Measurements from ENCODE around the gene SMARCD1.
A peak's percentile ranks its signal among the peaks of the same experiment; 100 is the strongest.

Gene SMARCD1

DNA sequence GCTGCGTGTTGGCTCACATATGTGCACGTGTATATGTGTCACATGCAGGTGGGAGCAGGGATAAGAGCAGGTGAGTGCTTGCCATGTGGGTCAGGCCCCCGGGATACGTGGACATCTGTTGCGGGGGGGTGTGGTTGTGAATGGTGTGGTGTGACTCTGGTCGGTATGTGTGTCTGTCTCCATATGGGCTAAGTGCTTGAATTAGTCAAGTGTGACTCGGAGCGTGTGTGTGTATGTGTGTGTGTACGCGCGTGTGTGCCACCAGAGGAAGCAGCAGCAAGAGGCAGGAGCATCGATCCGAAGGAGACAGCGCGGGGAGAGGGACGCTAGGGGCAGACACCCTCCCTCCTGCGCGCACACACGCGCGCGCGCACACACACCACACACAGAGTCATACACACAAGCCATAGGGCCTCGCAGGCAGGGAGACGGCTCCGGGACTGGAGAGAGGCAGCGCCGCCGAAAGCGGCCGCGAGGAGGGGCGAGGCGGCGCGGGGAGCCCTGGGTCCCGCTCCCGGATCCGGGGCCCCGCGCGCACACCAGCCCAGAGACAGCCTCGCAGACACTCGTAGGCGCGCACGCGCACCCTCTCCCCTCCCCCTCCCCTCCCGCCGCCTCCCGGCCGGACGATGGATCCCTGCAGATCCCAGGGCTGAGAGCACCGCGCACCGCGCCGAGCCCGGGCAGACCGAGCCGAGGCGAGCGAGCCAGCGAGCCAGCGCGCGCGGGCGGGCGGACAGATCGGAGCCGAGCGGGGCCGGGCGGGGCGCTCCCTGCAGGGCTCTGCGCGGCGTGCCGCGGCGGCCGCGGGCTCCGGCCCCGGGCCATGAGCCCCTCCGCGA, 27.9 kb upstream of the SMARCD1 start, which contains the start of gene ASIC1:
TSS of gene ASIC1 (plus strand) at position 597 of the 842 bp plus-strand sequence. CDS start 1,171 bp downstream, outside the sequence.
- peak; percentile 40 for DNase-seq (ENCODE audit: low read depth)

DNA sequence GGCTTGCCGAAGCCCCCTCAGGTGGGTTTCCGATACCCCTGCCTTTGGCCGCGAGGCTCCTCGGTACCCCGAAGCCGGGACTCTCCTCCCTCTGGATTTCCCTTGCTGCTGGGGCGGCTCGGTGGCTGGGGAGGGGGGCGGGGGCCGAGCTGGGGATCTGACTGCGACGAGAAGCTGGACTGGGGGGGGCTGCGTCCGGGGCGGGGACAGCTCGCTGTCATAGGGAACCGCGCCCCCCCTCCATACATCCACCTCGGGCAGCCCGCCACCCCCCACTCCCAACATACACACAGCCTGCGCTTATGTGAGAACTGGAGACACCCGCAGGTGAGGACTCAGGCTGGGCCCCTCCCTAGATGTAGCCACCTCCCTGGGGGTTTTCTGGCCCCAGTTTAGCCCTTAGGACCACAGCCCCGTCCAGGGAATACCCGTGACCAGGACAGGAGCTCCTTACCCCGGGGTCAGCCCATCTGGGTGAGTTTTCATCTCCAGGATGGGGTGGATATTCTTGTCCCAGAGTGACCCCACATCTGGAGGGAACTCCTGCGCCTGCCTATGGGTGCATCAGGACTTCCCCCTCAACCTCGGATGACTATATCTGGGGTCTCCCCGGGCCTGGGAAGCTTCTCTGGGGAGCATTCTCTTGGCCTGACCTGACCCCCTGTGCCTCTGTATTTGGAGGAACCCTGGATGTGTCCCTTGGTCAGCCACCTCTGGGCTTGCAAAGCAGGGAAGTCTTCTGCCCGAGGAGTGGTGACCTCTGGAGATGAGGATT, 27.1 kb upstream of the SMARCD1 start:
- no peak for DNase-seq (ENCODE audit: low read depth)

- DNase-seq (ENCODE audit: low read depth), result no peak
Measured at GRCh38 chr12:50058743-50059312, 26.3 kb upstream of the SMARCD1 start.

DNA sequence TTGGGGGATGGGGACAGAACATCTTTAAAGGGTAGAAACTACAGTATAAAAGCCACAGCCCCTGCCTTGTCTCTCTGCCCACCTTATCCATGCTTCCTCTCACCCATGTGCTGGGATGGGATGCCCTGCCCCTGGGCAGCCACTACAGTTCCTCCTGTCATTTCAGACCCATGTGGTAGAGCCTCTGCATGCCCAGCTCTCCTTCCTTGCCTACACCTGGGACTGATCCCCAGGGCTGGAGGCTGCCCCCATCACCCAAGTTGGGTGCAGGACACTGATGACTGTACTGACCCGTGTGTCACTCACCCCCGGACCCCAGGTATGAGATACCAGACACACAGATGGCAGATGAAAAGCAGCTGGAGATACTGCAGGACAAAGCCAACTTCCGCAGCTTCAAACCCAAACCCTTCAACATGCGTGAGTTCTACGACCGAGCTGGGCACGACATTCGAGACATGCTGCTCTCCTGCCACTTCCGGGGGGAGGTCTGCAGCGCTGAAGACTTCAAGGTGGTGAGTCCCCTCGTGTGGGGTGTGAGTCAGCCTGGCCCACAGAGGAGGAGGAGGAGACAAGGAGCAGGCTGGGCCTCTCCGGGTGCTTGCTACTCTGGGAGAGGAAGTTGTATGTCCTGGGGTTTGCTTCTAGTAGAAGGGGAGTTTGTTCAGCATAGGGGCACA, 25.6 kb upstream of the SMARCD1 start:
- DNase-seq (ENCODE audit: low read depth), result no peak

DNA sequence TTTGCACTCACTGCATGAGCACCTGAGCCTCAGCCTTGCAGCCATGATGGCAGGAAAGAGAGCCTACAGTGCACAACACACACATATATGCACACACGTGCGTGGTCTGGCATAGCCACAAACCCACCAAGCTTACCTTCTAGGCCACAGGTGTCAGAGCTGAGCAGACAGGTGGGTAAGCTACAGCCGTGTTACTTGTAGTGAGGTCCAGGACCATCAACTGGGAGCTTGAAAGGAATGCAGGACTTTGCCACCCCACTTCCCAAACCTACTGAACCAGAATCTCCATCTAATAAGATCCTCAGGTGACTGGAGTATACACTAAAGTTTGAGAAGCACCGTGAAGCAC, 25.0 kb upstream of the SMARCD1 start:
- DNase-seq (ENCODE audit: low read depth), result no peak

GRCh38 chr12:50061171-50061570, 24.0 kb upstream of the SMARCD1 start:
- DNase-seq (ENCODE audit: low read depth), result no peak

DNA sequence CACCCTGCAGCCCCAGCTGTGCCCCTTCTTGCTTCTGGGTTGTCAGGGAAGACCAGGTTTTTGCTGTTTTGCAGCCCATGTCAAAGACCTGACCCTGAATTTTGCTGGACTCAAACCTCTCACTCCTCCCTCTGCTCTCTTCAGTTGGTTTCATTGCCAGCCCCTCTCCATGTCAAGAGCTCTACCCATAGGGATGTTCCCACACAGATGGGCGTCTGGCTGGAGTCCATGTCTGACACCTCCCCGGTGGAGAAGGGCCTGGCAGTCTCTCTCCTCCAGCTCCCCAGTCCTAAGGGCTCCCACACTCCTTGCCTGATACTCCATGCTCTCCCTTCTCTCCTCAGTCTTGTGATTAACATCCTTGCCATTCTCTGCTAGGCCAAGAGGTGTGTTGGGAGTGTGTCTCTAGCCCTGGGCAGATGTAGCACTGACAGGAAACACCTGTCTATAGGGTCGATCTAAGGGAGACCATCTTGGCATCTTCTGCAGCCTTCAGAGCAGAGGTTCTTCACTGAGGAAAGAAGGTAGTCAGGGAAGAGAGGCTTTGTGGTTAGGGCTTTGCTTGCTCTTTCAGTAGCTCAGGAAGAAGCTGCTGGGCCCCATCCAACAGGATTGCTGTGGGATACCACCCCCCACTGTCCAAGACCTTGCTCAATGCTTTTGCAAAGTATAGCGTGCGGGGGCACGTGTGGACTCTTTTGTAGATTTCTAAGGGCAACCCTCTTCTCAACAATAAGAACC, 23.0 kb upstream of the SMARCD1 start:
- no peak for DNase-seq (ENCODE audit: low read depth)

GRCh38 chr12:50062728-50063460, 22.2 kb upstream of the SMARCD1 start:
- DNase-seq (ENCODE audit: low read depth), result no peak

GRCh38 chr12:50065726-50066310, 19.3 kb upstream of the SMARCD1 start:
- DNase-seq (ENCODE audit: low read depth), result no peak

DNA sequence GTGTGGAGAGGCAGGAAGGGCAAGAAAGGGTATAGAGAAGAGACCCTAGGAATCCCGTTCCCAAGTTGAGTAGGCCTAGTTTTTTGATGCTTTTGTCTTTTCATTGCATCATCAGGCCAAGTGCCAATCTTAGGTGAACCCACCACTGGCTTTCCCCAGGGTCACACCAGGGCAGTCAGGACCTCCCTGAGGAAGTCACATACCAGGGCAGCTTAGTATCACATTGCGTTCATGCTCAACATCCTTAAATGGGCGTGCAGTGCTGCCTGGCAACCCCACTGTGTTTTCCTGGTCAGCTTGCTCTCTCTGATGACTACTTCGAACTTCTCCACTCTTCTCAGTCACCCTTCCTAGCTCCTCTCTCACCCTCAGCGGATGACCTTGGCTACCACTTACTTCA, 18.7 kb upstream of the SMARCD1 start:
- DNase-seq (ENCODE audit: low read depth), result peak; percentile 83

DNA sequence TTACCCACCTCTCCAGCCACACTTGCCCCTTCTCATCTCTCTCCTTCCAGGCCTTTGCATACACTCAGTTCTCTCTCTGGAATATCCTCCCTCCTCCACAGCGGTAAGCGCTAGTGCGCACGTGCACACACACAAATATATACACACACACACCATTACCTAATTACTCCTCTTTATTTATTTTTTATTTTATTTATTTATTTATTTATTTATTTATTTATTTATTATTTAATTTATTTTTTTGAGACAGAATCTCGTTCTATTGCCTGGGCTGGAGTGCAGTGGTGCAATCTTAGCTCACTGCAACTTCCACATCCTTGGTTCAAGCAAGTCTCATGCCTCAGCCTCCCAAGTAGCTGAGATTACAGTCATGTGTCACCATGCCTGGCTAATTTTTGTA, 16.1 kb upstream of the SMARCD1 start:
- DNase-seq (ENCODE audit: low read depth), result no peak

DNA sequence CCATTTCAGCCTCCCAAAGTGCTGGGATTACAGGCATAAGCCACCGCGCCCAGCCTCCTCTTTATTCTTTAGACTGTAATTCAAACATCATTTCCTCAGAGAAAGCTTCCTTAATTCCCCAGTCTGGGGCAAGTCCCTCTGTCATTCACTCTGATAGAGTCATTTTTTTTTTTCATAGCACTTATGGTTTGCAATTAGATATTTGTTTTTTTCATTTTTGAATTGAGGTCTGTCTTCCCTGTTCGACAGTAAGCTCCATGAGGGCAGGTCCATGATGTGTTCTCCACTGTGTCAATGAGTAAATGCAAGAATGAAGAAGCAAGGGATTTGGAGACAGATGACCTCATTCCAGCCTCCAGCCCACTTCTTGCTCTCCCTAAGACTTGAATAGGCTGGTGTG, 15.6 kb upstream of the SMARCD1 start:
- DNase-seq (ENCODE audit: low read depth), result no peak

DNA sequence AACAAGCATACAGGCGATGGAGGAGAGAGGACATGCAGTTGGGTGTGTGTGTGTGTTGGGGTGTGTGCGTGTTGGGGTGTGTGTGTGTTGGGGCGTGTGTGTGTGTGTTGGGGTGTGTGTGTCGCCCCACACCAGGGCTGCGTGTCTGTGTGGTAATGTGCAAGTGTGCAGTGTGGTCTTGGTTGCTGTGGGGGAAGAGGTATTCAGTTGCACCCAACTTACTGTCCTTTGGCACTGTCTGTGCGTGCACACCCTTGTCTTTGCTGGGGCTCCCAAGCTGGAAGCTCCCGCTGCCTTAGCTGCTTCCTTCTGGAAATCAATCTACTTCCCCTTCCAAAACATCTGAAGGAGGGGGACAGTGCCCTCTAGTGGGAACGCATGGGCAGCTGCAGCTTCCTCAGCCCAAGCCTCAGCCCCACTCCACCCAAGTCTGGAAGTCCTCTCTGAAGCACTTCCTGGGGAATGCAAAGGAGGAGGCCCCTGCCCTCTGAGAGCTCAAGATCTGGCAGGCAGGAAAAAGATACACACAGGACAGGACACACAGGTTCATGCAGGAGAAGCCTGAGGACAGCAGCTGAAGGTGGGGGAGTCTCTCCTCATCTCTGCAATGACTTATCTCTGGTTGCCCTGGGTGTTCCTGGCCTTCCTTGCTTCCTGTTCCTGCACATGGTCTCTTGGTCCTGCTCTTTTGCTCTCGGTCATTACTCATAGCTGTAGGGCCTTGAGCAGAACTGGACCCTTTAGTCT, 14.7 kb upstream of the SMARCD1 start:
- peak; percentile 68 for DNase-seq (ENCODE audit: low read depth)

DNA sequence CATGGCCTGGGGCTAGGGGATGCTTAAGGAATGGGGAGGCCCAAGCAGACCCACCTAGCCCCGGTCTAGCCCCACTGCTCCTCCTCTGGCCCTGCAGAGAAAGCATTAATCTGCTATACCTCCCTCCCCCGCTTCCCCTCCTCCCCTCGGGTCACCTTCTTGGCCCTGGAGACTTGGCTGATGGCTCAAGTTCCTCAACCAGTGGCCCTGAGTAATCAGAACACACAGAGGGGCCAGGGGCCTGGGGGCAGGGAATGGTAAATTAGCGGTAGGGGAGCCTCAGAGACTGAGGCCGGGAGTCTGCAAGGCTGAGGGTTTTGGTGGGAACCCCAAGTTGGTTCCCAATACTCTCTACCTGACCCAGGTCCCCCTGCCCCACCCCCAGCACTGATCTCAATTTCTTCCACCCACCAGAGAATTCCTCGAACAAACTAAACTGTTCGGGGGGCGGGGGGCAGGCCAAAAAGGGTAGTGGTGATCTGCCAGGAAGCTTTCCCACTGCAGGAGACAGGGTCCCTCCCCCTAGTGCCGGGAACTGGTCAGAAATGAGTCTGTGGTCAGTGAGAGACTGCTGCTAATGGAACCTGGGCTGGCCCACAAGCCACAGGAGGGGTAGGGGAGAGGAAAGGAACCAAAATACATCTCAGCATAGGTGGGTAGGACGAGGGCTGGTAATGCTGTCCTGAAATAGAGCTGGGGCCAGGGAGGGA, 12.8 kb upstream of the SMARCD1 start:
- DNase-seq (ENCODE audit: low read depth), result no peak

GRCh38 chr12:50073206-50073605, 11.9 kb upstream of the SMARCD1 start:
- no peak for DNase-seq (ENCODE audit: low read depth)

GRCh38 chr12:50073712-50074111, 11.4 kb upstream of the SMARCD1 start:
- DNase-seq (ENCODE audit: low read depth), result no peak

DNA sequence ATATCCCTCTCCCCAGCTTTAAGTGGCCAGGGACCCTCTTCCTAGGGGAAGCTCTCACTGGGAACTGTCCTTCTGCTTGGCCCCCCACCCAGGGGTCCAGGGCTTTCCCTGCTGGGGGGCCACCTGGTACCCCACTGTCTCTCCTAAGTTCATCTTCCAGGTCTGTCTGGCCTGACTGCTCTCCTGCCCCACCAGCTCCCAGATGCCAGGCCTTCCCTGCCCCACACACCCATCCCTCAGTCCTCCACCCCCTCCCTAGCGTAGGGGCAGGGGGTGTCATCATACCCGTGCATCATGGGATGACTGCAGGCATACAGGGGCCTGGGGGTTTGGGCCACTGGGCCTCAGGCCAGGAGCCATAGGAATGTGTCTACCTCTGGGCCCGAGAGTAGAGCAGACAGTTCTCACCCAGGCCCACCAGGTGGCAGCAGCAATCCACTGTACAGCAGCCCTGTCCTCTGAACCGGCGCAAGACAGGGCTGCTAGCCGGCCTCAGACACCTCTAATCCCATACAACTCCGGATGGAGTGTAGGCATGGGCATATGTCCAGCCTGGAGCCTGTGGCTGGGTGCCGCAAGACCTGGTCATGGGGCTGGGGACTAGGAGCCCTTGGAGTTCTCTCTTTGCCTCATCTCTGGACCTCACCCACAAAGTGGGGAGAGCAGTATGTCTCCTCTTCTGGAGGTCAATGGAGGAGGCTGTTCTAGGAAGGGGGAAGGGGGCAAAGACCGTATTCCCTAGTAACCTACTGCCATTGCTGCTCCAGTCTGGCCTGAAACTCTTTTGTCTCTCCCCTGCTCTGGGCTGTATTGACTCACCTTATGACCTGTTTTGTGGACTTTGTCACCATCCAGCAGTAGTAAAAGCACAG, 10.0 kb upstream of the SMARCD1 start:
- DNase-seq (ENCODE audit: low read depth), result peak; percentile 65

DNA sequence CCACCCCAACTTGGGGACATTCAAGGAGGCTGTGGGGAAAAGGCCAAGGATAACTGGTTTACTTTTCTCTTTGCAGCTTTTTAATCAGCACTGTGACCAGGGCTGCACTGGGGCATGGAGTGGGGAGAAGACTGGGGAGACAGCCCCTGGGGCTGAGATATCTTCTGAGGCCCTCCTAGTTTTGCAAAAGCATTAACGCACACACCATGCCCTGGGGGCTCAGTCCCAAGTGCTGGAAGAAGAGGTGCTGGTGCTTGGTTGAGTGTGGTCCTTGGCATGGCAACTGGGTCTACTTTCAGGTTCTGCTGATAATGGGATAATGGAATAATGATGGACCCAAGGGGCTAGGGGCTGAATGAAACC, 9.4 kb upstream of the SMARCD1 start:
- no peak for DNase-seq (ENCODE audit: low read depth)

Data from stromal cell of bone marrow (primary cell).